GM13976 (cell line): ENCODE data around the gene TMEM26.

Source experiments
- DNase-seq: peaks from one replicate; pipeline ENCODE4 v3.0.0; 2012; ENCODE audit warnings: low spot score
- CTCF ChIP-seq: IDR thresholded peaks from 2 replicates; pipeline ENCODE4 v1.5.1; 2012; ENCODE audit warnings: borderline replicate concordance, mild to moderate bottlenecking; ENCODE audit not compliant: insufficient read depth; ENCODE audit errors: extremely low read depth, missing control alignments, control extremely low read depth
- in situ Hi-C: fragments of 300-500 bp; cut with MboI; formaldehyde crosslinking; loops from one replicate; pipeline ENCODE4 v1.12.0; 2022; ENCODE audit warnings: low sequenced_read_pairs, mixed read lengths, inconsistent platforms; ENCODE audit not compliant: unreplicated experiment

The TMEM26 gene

GRCh38 chr10:61463035-61463909 is 10.1 kb upstream of the TMEM26 start:
- no peak for DNase-seq
- TF ChIP-seq CTCF, result no peak
- in situ Hi-C loops, result no loop called here

- no peak for TF ChIP-seq CTCF
- no peak for DNase-seq
- in situ Hi-C loops, result no loop called here
Measured at GRCh38 chr10:61460835-61461234, 7.7 kb upstream of the TMEM26 start.

- no peak for DNase-seq
- TF ChIP-seq CTCF, result no peak
- in situ Hi-C loops, result no loop called here
Measured at GRCh38 chr10:61458031-61458430, 4.8 kb upstream of the TMEM26 start.

GRCh38 chr10:61456095-61456789 is 3.1 kb upstream of the TMEM26 start:
- TF ChIP-seq CTCF, result no peak
- in situ Hi-C loops, result no loop called here
- no peak for DNase-seq

GRCh38 chr10:61455656-61456055 is 2.5 kb upstream of the TMEM26 start:
- DNase-seq, result no peak
- in situ Hi-C loops, result no loop called here
- TF ChIP-seq CTCF, result no peak

GRCh38 chr10:61454541-61454940 is 1.4 kb upstream of the TMEM26 start:
- DNase-seq, result no peak
- in situ Hi-C loops, result no loop called here
- no peak for TF ChIP-seq CTCF
